ENCODE data around the gene FGF16.

The FGF16 gene

GRCh38 chrX:77436271-77436670 lies 10.9 kb upstream of the FGF16 start:
- no peak for TF ChIP-seq CTCF (IDR thresholded peaks at IDR 0.05; ENCODE audit: borderline replicate concordance, insufficient read depth, low read depth, low read length)
- no peak overlapping the region for H3K4me3 ChIP-seq (ENCODE audit: low read depth, low read length)

- no peak for TF ChIP-seq CTCF (IDR thresholded peaks at IDR 0.05; ENCODE audit: borderline replicate concordance, insufficient read depth, low read depth, low read length)
- H3K4me3 ChIP-seq (ENCODE audit: low read depth, low read length): no peak overlapping the region
Measured at GRCh38 chrX:77436682-77437081, 10.5 kb upstream of the FGF16 start.

- TF ChIP-seq CTCF (IDR thresholded peaks at IDR 0.05; ENCODE audit: borderline replicate concordance, insufficient read depth, low read depth, low read length): no peak
- no peak overlapping the region for H3K4me3 ChIP-seq (ENCODE audit: low read depth, low read length)
Measured at GRCh38 chrX:77440330-77440729, 6.9 kb upstream of the FGF16 start.

GRCh38 chrX:77441033-77441432 lies 6.2 kb upstream of the FGF16 start:
- TF ChIP-seq CTCF (IDR thresholded peaks at IDR 0.05; ENCODE audit: borderline replicate concordance, insufficient read depth, low read depth, low read length): no peak

GRCh38 chrX:77441479-77441878 lies 5.7 kb upstream of the FGF16 start:
- H3K4me3 ChIP-seq (ENCODE audit: low read depth, low read length): no peak overlapping the region
- TF ChIP-seq CTCF (IDR thresholded peaks at IDR 0.05; ENCODE audit: borderline replicate concordance, insufficient read depth, low read depth, low read length): no peak

More at GRCh38 chrX:77441033-77441432, 6.2 kb upstream of the FGF16 start:
- no peak overlapping the region for H3K4me3 ChIP-seq (ENCODE audit: low read depth, low read length)

GRCh38 chrX:77442728-77443127 lies 4.5 kb upstream of the FGF16 start:
- TF ChIP-seq CTCF (IDR thresholded peaks at IDR 0.05; ENCODE audit: borderline replicate concordance, insufficient read depth, low read depth, low read length): no peak
- H3K4me3 ChIP-seq (ENCODE audit: low read depth, low read length): no peak overlapping the region

- H3K4me3 ChIP-seq (ENCODE audit: low read depth, low read length): no peak overlapping the region
- TF ChIP-seq CTCF (IDR thresholded peaks at IDR 0.05; ENCODE audit: borderline replicate concordance, insufficient read depth, low read depth, low read length): no peak
Measured at GRCh38 chrX:77444075-77444474, 3.1 kb upstream of the FGF16 start.

Data from GM12875 (cell line).